SHP77 (cell line): ENCODE data around the gene ANKLE2.
A peak's percentile ranks its signal among the peaks of the same experiment; 100 is the strongest.
"Not testable (repeated sequence)": the region's sequence is repeated elsewhere in the genome, so short reads cannot be mapped to it uniquely, and the experiment has no call there.

Source experiments
- DNase-seq, 2 experiments: peaks; one replicate each; lab custom pipeline; 2025; lab: John Stamatoyannopoulos, UW

Gene ANKLE2

DNA sequence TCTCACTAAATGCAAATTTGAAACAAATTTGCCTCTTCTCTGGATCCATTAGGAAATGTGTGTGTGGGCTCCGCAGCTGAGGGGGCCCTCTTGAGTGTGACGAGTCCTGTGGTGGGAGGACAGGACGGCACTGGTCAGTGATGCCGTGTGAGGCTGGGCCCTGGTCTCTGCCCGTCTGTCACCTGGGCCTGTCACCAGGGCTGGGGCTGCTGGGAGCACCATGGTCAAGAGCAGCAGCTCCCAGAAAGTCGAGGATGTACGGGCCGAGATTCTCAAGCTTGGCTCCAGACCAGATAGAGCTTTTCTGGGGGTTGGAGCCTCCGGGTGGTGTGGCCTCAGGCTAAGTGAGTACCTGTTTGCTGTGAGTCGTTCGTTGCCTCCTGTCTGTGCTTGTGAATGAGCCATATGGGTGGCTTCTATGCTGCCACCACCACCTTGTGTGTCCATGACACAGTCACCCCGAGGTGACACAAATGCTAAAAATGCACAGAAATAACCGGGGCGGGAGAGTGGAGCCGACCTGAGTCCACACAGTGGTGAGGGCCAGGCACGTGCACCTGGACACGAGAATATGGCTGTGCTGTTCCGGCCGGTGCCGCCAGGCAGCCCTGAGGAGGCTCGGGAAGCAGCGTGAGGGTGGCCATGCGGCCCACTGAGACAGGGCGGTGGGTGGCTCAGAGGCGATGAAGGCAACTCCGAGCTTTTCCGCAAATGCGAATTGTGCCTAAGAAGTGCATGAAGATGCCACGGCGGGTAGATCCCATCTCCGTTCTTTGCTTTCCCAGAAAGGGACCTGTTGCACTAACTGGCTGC lies 42.3 kb downstream of the ANKLE2 start:
- DNase-seq, result no peak

DNA sequence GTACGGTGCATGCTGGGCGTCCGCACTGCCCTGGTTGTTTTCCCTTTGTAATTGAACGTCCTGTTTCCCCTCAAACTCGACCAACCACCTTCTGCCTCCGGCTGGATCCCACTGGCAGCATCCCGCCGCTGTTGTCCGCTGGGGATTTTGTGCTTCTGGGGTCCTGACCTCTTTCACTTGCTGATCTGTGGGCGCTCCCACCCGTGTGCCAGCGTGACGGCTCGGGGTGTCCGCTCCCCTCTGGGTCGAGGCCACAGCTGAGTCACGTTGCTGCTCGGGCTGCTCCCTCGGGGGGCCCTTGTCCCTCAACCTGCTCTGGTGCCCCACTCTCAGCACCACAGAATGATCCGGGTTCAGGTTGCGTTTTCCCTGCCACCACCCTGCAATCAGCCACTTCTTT lies 43.0 kb downstream of the ANKLE2 start:
- no peak for DNase-seq

DNA sequence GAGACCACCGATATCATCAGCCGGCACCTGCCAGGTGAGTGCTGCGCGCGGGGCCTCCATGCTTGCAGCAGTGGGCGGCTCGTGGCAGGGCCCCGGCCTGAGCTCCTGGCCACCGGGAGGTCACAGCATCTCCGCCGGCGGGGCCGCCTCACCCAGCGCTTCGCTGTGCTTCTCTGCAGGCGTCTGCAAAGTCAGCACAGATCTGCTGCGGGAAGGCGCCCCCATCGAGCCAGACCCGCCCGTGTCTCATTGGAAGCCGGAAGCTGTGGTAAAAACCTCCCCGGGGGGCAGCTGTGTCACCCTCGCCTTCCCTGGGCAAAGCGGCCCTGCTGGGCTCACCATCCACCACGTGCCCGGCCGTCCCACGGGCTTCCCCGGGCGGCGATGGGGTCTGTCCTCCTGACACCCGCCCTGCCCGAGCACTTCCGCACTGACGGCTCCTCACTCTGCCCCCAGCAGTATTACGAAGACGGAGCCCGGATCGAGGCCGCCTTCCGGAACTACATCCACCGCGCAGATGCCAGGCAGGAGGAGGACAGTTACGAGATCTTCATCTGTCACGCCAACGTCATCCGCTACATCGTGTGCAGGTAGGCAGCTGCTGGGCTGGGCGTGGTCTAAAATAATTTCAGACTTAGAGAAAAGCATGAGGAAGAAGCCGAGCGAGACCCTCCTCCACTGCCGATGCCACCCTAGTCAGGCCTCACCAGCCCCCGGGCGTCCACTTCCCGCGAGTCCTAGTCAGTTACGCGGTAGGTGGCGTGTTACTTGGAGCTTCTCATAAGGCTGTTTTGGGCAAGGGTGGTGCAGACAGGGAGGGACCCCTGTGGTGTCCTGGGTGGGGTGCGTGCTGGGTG lies 43.9 kb downstream of the ANKLE2 start:
- DNase-seq, result no peak

DNA sequence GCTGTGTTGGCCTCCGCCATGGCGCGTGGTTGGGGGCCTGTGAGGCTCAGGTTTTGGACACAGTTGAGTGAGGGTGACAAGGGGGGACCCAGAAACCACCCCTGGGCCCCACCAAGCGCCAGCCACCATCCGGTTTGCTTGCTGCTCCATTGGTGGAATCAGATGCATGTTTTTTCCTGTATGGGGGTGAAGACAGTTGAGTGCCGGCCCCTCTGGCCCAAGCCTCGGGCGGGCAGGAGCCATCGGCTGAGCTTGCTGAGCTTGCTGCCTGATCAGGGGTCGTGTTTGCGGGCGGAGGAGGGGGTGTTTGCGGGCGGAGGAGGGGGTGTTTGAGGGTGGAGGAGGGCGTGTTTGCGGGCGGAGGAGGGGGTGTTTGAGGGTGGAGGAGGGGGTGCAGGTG lies 44.6 kb downstream of the ANKLE2 start:
- no peak for DNase-seq

DNA sequence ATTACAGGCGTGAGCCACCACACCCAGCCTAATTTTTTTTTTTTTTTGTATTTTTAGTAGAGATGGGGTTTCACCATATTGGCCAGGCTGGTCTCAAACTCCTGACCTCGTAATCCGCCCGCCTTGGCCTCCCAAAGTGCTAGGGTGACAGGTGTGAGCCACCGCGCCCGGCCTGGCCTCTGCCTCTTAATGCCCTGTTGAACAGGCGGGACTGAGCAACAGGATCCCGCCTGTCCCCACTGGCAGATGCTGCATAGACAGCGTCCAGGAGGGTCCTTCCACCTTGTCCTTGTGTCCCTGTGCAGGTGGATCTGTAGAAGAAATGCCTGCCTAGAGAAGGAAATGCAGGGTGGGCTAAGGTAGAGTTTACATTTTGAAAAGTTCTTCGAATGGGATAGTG lies 45.3 kb downstream of the ANKLE2 start:
- no peak for DNase-seq

DNA sequence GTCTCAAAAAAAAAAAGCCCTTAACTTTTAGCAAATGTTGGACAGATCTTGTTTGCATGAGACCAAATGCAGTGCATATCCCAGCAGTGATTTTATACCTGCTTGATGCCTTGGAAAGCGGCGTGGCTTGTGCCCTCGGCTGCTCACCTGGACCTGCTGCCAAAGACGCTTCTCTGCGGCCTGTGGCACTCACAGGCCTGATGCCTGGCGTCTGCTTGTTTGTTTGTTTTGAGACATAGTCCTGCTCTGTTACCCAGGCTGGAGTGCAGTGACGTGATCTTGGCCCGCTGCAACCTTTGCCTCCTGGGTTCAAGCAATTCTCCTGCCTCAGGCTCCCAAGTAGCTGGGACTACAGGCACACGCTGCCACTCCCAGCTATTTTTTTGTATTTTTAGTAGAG lies 45.8 kb downstream of the ANKLE2 start:
- no peak for DNase-seq

DNA sequence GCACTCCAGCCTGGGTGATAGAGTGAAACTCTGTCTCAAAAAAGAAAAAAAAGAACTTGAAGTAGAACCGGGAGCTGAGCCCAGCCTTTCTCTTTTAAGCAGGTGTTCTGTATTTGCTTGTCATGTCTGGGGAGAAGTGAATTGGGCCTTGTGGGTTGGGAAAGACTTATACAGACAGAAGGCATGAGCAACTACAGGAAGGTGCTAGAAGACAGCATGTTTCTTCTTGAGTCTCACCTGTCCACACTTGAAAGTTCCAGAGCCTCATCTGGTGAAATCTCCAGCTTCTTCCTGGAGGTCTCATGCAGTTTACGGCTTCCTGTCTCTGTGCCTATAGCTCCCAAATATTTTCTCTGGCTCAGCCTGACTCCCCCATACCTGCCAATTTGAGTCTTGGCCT lies 48.5 kb downstream of the ANKLE2 start:
- no peak for DNase-seq

DNA sequence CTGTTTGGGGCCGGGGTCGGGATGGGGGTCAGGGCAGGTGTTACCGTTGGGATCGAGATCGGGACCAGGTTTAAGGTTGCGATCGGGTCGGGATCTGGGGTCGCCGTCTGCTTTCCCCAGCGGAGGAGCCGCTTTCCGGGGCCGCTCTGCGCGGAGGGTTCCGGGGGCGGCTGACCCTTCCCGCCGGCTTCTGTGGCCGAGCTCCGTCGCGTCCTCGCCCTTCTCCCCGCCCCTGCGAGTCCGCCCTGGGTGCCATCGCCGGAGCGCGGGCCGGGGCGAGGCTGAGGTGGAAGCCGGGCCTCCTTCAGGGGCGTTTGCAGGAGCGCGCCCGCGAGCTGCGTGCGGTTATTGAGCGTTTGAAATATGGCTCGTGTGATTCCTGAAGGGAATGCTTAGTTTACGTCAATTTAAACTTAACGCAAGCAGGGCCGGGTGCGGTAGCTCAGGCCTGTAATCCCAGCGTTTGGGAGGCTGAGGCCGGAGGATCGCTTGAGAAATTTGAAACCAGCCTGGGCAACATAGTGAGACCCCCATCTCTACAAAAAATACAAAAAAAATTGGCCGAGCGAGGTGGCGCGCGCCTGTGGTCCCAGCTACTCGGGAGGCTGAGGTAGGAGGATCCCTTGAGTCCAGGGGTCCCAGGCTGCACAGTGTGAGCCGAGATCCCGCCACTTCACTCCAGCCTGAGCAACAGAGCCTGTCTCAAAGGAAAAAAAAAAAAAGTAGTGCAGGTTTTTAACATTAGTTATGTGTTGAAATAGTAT lies 50.4 kb downstream of the ANKLE2 start:
- DNase-seq, result no peak

DNA sequence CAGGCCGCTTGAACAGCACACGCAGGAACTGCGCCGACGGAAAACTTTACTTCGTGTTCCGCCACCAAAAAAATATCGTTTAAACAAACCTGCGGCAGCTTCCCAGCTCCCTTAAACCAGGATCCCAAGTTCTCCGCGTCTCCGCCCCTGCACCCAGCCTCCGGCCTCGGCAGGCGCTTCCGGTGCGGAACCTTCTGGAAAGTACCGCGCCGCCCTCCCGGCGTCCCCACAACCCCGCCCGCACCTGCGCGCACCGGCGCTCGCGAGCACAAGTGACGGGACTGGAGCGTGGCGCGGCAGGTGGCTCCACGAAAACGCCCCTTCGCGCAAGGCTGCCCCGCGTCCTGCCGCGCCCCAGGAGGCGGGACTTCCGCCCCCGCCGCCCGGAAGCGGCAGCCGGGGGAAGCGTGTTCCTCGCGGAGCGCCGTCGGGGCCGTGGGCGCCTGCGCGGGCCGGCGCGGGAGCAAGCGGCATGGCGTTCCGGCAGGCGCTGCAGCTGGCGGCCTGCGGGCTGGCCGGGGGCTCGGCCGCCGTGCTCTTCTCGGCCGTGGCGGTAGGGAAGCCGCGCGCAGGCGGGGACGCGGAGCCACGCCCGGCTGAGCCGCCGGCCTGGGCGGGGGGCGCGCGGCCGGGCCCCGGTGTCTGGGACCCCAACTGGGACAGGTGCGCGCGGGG lies 51.1 kb downstream of the ANKLE2 start, which contains the start of gene PGAM5:
Gene PGAM5 (plus strand): TSS at position 438 of the 675 bp plus-strand sequence. CDS start 35 bp downstream, at position 473.
- DNase-seq, result peak; percentile 90 to 93

DNA sequence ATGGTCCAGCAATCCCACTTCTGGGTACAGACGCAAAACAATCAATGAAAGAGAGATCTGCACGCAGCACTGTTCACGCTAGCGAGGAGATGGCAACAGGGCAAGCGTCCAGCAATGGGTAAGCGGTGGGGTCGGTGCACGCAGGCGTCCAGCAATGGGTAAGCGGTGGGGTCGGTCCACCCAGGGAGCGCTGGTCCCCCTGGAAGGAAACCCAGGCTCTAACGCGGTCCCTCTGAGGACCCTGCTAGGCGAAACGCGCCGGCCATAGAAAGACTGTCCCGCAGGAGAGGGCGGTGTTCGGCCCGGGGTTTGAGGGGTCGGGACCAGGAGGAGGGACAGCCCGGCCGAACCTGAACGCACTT lies 51.6 kb downstream of the ANKLE2 start:
- no peak for DNase-seq

DNA sequence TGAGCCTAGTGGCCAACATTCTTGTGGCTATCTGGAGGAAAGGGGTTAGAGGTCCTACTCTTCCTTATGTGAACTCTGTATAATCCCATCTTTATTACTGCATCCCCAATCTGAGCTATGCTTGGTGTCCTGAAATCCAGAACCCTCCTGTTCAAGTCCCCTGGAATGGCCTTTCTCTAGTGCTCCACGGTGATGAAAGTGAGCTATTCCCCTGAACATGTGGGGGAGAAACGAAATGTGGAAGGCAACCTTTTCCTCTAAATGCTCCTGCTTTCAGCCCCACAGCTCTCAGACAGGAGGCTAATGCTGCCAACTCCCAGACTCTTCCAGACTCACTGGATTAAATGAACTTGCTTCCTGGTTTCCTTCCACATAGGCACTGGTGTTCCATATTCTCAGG lies 53.5 kb downstream of the ANKLE2 start:
- DNase-seq, result no peak

DNA sequence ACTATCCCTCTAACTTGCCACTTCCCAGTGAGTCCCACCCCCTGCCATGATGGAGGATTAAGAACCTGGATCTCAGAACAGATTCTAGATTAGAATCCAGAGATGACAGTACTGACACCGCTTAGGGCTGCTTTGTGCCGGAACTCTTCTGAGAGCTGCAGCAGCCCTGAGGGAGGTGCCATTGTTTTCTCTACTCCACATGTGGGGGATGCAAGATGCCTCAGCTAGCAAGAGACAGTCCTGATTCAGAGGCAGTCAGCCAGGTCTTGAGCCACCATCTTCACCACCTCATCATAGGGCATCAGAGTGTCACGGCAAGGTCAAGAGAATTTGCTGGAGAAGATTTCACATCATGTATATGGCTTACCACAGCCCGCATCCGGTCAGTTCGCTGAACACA lies 54.4 kb downstream of the ANKLE2 start:
- DNase-seq, result no peak

DNA sequence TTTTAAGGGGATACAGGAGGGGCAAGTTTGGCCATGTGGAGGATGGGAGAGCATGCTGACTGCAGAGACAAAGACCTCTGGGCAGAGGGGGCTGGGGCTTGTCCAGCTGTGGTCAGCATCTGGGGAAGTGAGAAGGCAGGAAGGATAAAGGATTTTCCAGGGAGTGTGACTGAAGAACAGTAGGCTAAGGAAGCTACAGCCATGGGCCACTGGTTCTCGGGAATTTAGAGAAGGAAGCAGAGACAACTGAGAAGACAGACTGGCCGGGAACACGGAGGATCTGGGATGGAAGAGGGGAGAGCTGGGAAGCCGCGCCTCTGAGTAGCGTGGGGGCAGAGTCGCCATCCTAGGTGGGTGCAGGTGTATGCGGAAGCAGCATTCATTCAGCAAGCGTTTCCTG lies 58.0 kb downstream of the ANKLE2 start:
- DNase-seq, result no peak

DNA sequence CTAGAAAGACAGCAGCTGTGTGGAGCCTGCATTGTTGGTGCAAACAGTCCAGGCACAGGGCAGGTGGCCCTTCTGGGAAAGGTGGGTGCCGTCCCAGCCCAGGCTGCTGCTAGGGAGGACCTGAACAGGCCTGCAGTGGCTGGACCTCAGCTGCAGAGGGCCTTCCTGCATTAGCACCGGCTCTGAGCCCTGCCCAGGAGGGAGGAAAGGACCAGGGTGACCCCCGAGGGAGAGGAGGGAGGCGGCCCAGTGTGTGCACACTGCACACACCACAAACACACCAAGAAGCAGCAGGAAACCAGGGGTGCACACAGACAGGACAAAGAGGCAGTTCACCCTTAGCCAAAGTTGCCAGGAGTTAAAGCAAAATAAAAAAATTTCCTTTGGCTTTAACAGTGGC lies 59.0 kb downstream of the ANKLE2 start:
- no peak for DNase-seq

DNA sequence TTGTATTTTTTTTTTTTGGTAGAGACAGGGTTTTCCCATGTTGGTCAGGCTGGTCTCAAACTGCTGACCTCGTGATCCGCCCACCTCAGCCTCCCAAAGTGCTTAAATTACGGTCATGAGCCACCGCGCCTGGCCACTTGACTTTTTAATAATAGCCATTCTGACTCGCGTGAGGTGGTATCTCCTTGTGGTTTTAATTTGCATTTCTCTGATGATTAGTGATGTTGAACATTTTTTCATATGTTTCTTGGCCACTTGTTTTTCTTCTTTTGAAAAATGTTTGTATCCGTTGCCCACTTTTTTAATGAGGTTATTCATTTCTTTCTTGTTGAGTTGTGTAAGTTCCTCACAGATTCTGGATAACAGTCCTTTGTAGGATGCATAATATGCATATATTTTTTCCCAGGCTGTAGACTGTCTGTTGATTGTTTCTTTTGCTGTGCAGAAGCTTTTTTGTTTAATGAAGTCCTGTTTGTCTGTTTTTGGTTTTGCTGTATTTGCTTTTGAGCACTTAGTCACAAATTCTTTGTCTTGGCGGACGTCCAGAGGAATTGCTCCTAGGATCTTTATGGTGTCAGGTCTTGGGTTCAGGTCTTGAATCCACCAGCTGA lies 61.3 kb downstream of the ANKLE2 start:
- DNase-seq, result no peak

DNA sequence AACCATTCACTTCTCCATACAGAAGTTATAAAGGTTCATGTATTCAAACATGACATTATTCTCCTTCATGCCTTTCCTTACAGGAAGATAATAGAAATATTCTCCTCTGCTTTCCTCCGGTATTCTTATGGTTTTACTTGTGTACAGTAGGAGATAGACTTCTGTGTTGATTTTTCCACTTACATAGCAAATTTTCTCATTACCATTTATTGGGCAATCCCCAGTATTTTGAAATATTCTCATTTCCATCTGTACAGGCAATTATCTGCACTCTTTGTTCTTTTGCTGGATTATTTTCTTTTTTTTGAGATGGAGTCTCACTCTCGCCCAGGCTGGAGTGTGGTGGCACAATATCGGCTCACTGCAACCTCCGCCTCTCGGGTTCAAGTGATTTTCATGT lies 63.3 kb downstream of the ANKLE2 start:
- DNase-seq, result no peak

DNA sequence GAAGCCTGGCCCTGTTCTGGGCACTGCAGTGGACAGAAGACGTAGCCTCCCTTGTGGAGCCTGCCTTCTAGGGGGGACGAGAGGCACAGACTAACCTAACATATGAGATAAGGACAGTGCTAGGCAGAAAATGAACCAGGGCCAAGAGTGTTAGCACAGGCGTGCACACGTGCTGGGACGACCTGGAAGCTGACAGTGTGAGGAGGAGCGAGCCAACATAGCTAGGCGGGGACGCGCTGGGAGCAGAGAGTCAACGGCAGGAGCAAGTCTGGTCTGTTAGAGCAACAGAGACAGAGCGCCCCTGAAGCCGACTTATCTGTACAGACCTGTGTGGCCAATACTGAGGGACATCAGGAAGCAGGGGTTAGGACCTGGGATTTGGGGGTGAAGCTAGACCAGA lies 66.2 kb downstream of the ANKLE2 start:
- DNase-seq, result no peak

DNA sequence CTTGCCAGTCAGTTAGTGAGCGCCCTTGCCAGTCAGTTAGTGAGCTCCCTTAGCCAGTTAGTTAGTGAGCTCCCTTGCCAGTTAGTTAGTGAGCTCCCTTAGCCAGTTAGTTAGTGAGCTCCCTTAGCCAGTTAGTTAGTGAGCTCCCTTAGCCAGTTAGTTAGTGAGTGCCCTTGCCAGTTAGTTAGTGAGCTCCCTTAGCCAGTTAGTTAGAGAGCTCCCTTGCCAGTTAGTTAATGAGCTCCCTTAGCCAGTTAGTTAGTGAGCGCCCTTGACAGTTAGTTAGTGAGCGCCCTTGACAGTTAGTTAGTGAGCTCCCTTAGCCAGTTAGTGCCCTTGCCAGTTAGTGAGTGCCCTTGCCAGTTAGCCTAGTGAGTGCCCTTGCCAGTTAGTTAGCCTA lies 66.7 kb downstream of the ANKLE2 start:
- not testable (repeated sequence) for DNase-seq

DNA sequence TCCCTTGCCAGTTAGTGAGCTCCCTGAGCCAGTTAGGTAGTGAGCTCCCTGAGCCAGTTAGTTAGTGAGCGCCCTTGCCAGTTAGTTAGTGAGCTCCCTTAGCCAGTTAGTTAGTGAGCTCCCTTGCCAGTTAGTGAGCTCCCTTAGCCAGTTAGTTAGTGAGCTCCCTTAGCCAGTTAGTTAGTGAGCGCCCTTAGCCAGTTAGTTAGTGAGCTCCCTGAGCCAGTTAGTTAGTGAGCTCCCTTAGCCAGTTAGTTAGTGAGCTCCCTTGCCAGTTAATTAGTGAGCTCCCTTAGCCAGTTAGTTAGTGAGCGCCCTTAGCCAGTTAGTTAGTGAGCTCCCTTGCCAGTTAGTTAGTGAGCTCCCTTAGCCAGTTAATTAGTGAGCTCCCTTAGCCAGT lies 69.6 kb downstream of the ANKLE2 start:
- not testable (repeated sequence) for DNase-seq

DNA sequence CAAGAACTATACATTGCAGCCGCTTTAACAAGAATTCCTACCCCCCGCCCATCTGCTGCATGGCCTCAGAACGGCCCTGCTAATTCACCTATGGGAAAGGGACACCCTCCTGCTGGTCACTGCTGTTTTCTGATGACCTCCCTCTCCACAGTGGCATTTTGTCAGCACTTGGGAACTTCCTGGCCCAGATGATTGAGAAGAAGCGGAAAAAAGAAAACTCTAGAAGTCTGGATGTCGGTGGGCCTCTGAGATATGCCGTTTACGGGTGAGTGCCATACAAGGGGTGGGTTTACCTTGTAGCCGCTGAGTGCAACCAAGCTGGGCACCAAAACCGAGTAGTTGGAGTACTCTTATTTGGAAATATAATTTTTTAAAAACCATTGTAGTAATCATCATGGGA lies 71.5 kb downstream of the ANKLE2 start:
- DNase-seq, result no peak

DNA sequence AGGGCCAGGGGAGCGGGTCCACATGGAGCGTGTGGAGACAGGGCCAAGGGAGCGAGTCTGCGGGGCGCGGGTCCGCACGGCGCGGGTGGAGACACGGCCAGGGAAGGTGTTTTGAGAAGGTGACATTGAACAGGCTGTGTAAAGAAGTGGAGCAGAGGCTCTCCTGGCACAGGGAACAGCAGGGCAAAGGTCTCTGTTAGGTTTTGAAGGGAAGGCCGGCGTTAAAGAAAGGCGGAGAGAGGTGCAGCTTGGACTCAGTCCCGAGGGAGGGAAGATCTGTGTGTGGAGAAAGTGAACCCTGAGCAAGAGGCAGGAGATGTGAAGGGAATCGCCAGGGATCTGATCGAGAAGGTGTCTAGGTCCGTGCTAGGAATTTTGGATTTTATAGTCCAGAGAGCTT lies 72.4 kb downstream of the ANKLE2 start:
- DNase-seq, result no peak
